Sigmoid colon (tissue), 4 donors: Measurements from ENCODE around the gene NVL.

Experiments
- EP300 ChIP-seq, 4 donors: sonication (generic); formaldehyde crosslinking; IDR thresholded peaks; one replicate each; pipeline ENCODE4 v1.6.1; 2017; ENCODE audit warnings: antibody characterized with exemption in 4 of 4
- POLR2A ChIP-seq, 2 donors: fragments of 450-650 bp; IDR thresholded peaks; one replicate each; pipeline ENCODE4 v1.6.1; 2016; ENCODE audit warnings: antibody characterized with exemption in 2 of 2, mild to moderate bottlenecking in 2 of 2, moderate library complexity in 2 of 2
- POLR2AphosphoS5 ChIP-seq, 4 donors: sonication (generic); formaldehyde crosslinking; IDR thresholded peaks; one replicate each; pipeline ENCODE4 v1.6.1; 2017; ENCODE audit warnings: antibody characterized with exemption in 4 of 4
- TF ChIP-seq, protein P1 (sequence below), 4 experiments: fragments of 450-650 bp in 3 of 4; fragments of 200-600 bp in 1 of 4; IDR thresholded peaks; one replicate each; pipeline ENCODE4 v1.5.1; 2016 to 2019; ENCODE audit warnings: antibody characterized with exemption in 4 of 4, mild to moderate bottlenecking in 3 of 4, moderate library complexity in 2 of 4

- TF ChIP-seq, protein P1, sequence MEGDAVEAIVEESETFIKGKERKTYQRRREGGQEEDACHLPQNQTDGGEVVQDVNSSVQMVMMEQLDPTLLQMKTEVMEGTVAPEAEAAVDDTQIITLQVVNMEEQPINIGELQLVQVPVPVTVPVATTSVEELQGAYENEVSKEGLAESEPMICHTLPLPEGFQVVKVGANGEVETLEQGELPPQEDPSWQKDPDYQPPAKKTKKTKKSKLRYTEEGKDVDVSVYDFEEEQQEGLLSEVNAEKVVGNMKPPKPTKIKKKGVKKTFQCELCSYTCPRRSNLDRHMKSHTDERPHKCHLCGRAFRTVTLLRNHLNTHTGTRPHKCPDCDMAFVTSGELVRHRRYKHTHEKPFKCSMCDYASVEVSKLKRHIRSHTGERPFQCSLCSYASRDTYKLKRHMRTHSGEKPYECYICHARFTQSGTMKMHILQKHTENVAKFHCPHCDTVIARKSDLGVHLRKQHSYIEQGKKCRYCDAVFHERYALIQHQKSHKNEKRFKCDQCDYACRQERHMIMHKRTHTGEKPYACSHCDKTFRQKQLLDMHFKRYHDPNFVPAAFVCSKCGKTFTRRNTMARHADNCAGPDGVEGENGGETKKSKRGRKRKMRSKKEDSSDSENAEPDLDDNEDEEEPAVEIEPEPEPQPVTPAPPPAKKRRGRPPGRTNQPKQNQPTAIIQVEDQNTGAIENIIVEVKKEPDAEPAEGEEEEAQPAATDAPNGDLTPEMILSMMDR (IDR thresholded peaks at IDR 0.05), result no peak
- TF ChIP-seq POLR2A (IDR thresholded peaks at IDR 0.05) (no peak), POLR2AphosphoS5 (IDR thresholded peaks at IDR 0.05) (no peak), EP300 (IDR thresholded peaks at IDR 0.05) (no peak)
Observed at GRCh38 chr1:224252479-224252878, 77.5 kb downstream of the NVL start.
